ENCODE measurements around the gene AQP12B. TPM values are rescaled to one million over a fixed set of nuclear protein-coding genes. Genes with fewer than 3 reads are reported as not detected.

The AQP12B gene
- total RNA-seq, 2 experiments from 2014 or later, result not detected

DNA sequence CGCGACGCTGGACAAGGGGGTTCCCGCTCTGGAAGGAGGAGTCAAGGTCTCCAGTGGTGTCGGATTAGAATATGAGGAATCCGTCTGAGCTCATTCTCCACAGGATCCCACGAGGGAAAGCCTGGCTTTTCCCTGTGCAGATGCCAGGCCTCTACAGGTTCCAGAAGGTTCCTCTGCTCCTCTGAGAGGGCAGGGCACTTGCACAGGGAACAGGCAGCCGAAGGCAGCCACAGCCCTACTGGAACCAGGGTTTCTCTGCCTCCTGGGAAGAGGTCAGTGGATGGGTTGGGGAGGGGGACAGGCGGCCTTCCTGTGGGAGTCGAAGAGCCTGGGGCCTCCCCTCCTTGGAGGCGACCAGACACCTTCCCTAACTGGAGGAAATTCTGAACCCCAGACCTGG is 7.3 kb upstream of the AQP12B start:
- POLR2A ChIA-PET, result no interaction called here
- no peak overlapping the region for H3K27ac Mint-ChIP-seq

DNA sequence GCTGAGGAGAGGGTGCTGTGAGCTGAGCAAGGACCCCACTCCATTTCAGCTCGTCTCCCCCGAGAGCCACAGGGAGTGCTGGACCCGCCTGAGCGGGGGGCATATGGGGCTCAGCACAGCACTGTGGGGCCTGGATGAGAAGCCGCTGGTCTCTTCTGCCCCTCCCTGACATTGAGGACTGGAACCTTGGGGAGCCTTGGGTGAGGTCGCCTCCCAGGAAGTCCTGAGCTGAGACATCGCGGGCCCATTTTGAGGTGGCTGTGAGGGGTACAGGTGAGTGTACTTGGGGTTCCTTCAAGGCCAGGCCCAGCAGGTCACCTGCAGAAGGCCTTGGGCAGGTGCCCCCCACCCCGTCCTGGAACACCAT is 5.9 kb upstream of the AQP12B start:
- CTCF ChIA-PET, result no interaction called here
- no peak overlapping the region for H3K4me3 Mint-ChIP-seq

More for the DNA sequence above, 7.3 kb upstream of the AQP12B start:
- no peaks in the 10 kb centered on the region for H3K27me3 ChIP-seq (ENCODE audit: control insufficient read depth in 1 of 2, insufficient read depth in 2 of 2, low read length in 2 of 2)
- no peaks in the 10 kb centered on the region for H3K27me3 Mint-ChIP-seq
- H3K4me1 ChIP-seq (ENCODE audit: insufficient read depth, low read length), result no peaks in the 10 kb centered on the region
- no peaks in the 10 kb centered on the region for H3K9me3 Mint-ChIP-seq
- TF ChIP-seq, protein P1, sequence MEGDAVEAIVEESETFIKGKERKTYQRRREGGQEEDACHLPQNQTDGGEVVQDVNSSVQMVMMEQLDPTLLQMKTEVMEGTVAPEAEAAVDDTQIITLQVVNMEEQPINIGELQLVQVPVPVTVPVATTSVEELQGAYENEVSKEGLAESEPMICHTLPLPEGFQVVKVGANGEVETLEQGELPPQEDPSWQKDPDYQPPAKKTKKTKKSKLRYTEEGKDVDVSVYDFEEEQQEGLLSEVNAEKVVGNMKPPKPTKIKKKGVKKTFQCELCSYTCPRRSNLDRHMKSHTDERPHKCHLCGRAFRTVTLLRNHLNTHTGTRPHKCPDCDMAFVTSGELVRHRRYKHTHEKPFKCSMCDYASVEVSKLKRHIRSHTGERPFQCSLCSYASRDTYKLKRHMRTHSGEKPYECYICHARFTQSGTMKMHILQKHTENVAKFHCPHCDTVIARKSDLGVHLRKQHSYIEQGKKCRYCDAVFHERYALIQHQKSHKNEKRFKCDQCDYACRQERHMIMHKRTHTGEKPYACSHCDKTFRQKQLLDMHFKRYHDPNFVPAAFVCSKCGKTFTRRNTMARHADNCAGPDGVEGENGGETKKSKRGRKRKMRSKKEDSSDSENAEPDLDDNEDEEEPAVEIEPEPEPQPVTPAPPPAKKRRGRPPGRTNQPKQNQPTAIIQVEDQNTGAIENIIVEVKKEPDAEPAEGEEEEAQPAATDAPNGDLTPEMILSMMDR (IDR thresholded peaks at IDR 0.05), result no peak
- H3K27ac ChIP-seq (ENCODE audit: low read depth in 1 of 2, low read length in 2 of 2), result no peak overlapping the region
- H3K9me3 ChIP-seq (ENCODE audit: control insufficient read depth in 1 of 2, insufficient read depth in 1 of 2, low read length in 2 of 2), result no peaks in the 10 kb centered on the region
- H3K36me3 ChIP-seq (ENCODE audit: insufficient read depth, low read length), result no peaks in the 10 kb centered on the region
- intact Hi-C loops (cut with DNase I, micrococcal nuclease), result no loop called here
- DNase-seq (no peak), ATAC-seq (ENCODE audit: poor library complexity) (no peak)
- no peak overlapping the region for H3K4me3 ChIP-seq (ENCODE audit: low read length)
- CTCF ChIA-PET, result no interaction called here
- no peaks in the 10 kb centered on the region for H3K36me3 Mint-ChIP-seq (ENCODE audit: low read depth)
- H3K4me3 Mint-ChIP-seq, result peak overlapping the region; percentile 15
- H3K4me1 Mint-ChIP-seq (ENCODE audit: low read depth), result no peaks in the 10 kb centered on the region

GRCh38 chr2:240687741-240688552 is 5.3 kb upstream of the AQP12B start:
- Histone ChIP-seq H3K36me3 (ENCODE audit: insufficient read depth, low read length) (no peaks in the 10 kb centered on the region), H3K27ac (ENCODE audit: low read depth in 1 of 2, low read length in 2 of 2) (no peak overlapping the region), H3K4me1 (ENCODE audit: insufficient read depth, low read length) (peaks cover 7% of the 10 kb centered on the region), H3K9me3 (ENCODE audit: control insufficient read depth in 1 of 2, insufficient read depth in 1 of 2, low read length in 2 of 2) (no peaks in the 10 kb centered on the region), H3K27me3 (ENCODE audit: control insufficient read depth in 1 of 2, insufficient read depth in 2 of 2, low read length in 2 of 2) (no peaks in the 10 kb centered on the region), H3K4me3 (ENCODE audit: low read length) (no peak overlapping the region)
- POLR2A ChIA-PET, result no interaction called here
- H3K27me3 Mint-ChIP-seq, result no peaks in the 10 kb centered on the region
- no peaks in the 10 kb centered on the region for H3K36me3 Mint-ChIP-seq (ENCODE audit: low read depth)
- intact Hi-C loops (cut with DNase I, micrococcal nuclease), result no loop called here
- H3K4me1 Mint-ChIP-seq (ENCODE audit: low read depth), result no peaks in the 10 kb centered on the region
- CTCF ChIA-PET, result no interaction called here
- no peaks in the 10 kb centered on the region for H3K9me3 Mint-ChIP-seq
- DNase-seq (peak in 1 of 14 experiments; percentile 7), ATAC-seq (ENCODE audit: poor library complexity) (no peak)
- no peak overlapping the region for H3K4me3 Mint-ChIP-seq
- TF ChIP-seq, protein P1 (IDR thresholded peaks at IDR 0.05), result no peak
- no peak overlapping the region for H3K27ac Mint-ChIP-seq

More for the DNA sequence above, 5.9 kb upstream of the AQP12B start:
- H3K9me3 ChIP-seq (ENCODE audit: control insufficient read depth in 1 of 2, insufficient read depth in 1 of 2, low read length in 2 of 2), result no peaks in the 10 kb centered on the region
- ATAC-seq (ENCODE audit: poor library complexity), result no peak
- peak in 1 of 14 experiments; percentile 11 for DNase-seq
- no peaks in the 10 kb centered on the region for H3K36me3 ChIP-seq (ENCODE audit: insufficient read depth, low read length)
- Mint-ChIP-seq H3K4me1 (ENCODE audit: low read depth) (no peaks in the 10 kb centered on the region), H3K27me3 (no peaks in the 10 kb centered on the region), H3K9me3 (no peaks in the 10 kb centered on the region), H3K36me3 (ENCODE audit: low read depth) (no peaks in the 10 kb centered on the region), H3K27ac (no peak overlapping the region)
- no peaks in the 10 kb centered on the region for H3K27me3 ChIP-seq (ENCODE audit: control insufficient read depth in 1 of 2, insufficient read depth in 2 of 2, low read length in 2 of 2)
- TF ChIP-seq, protein P1 (IDR thresholded peaks at IDR 0.05), result no peak
- no peak overlapping the region for H3K4me3 ChIP-seq (ENCODE audit: low read length)
- peaks cover 7% of the 10 kb centered on the region for H3K4me1 ChIP-seq (ENCODE audit: insufficient read depth, low read length)
- intact Hi-C loops (cut with DNase I, micrococcal nuclease), result no loop called here
- no peak overlapping the region for H3K27ac ChIP-seq (ENCODE audit: low read depth in 1 of 2, low read length in 2 of 2)
- POLR2A ChIA-PET, result no interaction called here

Measured in CD4-positive, alpha-beta T cell (primary cell).